ENCODE results near the gene LMX1A. TPM values are rescaled to one million over a fixed set of nuclear protein-coding genes. Genes with fewer than 3 reads are reported as not detected.

The LMX1A gene
- total and polyA plus RNA-seq, 4 donors, result 0.05 to 0.17 TPM; not detected in 2

- TF ChIP-seq, protein P1, sequence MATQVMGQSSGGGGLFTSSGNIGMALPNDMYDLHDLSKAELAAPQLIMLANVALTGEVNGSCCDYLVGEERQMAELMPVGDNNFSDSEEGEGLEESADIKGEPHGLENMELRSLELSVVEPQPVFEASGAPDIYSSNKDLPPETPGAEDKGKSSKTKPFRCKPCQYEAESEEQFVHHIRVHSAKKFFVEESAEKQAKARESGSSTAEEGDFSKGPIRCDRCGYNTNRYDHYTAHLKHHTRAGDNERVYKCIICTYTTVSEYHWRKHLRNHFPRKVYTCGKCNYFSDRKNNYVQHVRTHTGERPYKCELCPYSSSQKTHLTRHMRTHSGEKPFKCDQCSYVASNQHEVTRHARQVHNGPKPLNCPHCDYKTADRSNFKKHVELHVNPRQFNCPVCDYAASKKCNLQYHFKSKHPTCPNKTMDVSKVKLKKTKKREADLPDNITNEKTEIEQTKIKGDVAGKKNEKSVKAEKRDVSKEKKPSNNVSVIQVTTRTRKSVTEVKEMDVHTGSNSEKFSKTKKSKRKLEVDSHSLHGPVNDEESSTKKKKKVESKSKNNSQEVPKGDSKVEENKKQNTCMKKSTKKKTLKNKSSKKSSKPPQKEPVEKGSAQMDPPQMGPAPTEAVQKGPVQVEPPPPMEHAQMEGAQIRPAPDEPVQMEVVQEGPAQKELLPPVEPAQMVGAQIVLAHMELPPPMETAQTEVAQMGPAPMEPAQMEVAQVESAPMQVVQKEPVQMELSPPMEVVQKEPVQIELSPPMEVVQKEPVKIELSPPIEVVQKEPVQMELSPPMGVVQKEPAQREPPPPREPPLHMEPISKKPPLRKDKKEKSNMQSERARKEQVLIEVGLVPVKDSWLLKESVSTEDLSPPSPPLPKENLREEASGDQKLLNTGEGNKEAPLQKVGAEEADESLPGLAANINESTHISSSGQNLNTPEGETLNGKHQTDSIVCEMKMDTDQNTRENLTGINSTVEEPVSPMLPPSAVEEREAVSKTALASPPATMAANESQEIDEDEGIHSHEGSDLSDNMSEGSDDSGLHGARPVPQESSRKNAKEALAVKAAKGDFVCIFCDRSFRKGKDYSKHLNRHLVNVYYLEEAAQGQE (IDR thresholded peaks at IDR 0.05), result no peak
- TF ChIP-seq, protein P2, sequence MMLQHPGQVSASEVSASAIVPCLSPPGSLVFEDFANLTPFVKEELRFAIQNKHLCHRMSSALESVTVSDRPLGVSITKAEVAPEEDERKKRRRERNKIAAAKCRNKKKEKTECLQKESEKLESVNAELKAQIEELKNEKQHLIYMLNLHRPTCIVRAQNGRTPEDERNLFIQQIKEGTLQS (IDR thresholded peaks at IDR 0.05), result no peak
- TF ChIP-seq TAF1 (conservative IDR thresholded peaks at IDR 0.05) (no peak), NR2F2 (IDR thresholded peaks at IDR 0.05) (no peak), HNF4A (conservative IDR thresholded peaks at IDR 0.05) (no peak), JUND (IDR thresholded peaks at IDR 0.05) (no peak), RXRA (IDR thresholded peaks at IDR 0.05) (no peak)
Measured at GRCh38 chr1:165327538-165327937, 29.0 kb downstream of the LMX1A start (continued).

- Histone ChIP-seq H3K9me3 (ENCODE audit: control insufficient read depth in 4 of 4, low read length in 3 of 4) (no peaks in the 10 kb centered on the region), H3K9ac (ENCODE audit: low read depth in 1 of 2, low read length in 2 of 2) (no peak overlapping the region), H3K4me3 (ENCODE audit: low read depth in 1 of 3, low read length in 3 of 3) (no peak overlapping the region), H3K4me1 (ENCODE audit: control insufficient read depth in 4 of 4, insufficient read depth in 4 of 4, low read length in 3 of 4) (no peaks in the 10 kb centered on the region), H3K27me3 (ENCODE audit: control insufficient read depth in 4 of 4, insufficient read depth in 4 of 4, low read length in 3 of 4) (no peaks in the 10 kb centered on the region), H3K36me3 (ENCODE audit: control insufficient read depth in 4 of 4, insufficient read depth in 3 of 4, low read depth in 1 of 4, low read length in 3 of 4) (no peaks in the 10 kb centered on the region), H3K27ac (ENCODE audit: low read depth in 1 of 2, low read length in 2 of 2) (no peak overlapping the region)
- no peak for DNase-seq (ENCODE audit: low spot score)
- TF ChIP-seq, protein P3, sequence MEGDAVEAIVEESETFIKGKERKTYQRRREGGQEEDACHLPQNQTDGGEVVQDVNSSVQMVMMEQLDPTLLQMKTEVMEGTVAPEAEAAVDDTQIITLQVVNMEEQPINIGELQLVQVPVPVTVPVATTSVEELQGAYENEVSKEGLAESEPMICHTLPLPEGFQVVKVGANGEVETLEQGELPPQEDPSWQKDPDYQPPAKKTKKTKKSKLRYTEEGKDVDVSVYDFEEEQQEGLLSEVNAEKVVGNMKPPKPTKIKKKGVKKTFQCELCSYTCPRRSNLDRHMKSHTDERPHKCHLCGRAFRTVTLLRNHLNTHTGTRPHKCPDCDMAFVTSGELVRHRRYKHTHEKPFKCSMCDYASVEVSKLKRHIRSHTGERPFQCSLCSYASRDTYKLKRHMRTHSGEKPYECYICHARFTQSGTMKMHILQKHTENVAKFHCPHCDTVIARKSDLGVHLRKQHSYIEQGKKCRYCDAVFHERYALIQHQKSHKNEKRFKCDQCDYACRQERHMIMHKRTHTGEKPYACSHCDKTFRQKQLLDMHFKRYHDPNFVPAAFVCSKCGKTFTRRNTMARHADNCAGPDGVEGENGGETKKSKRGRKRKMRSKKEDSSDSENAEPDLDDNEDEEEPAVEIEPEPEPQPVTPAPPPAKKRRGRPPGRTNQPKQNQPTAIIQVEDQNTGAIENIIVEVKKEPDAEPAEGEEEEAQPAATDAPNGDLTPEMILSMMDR (IDR thresholded peaks at IDR 0.05; ENCODE audit: low read depth, low read length, missing input control), result no peak
- TF ChIP-seq SP1 (IDR thresholded peaks at IDR 0.05), result no peak
- no peak for TF ChIP-seq FOXA1 (IDR thresholded peaks at IDR 0.05)
- no peak for TF ChIP-seq YY1 (IDR thresholded peaks at IDR 0.05)
- TF ChIP-seq, protein P2 (IDR thresholded peaks at IDR 0.05), result no peak
- WGBS, result 73% methylated on average over 7 of the region's 7 CpGs
Measured at GRCh38 chr1:165325460-165326203, 30.9 kb downstream of the LMX1A start.

DNA sequence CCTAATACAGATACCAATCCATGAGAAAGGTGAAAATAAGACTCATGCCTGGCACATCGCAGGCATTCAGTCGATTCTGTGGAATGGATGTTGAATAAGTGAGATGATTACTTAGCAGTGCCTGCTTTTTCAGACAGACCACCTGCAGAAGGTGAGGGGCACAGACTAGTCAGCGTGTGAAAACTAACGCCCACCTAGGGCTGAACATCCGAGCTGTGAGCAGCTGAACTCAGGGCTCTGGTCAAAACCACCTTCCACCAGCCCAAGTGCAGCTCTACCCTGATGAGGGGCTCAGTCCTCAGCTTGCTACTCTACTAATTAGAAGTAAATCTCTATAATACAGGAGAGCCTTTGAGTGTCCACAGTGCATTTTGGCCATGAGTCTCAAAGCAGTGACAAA is 32.5 kb downstream of the LMX1A start:
- TF ChIP-seq HNF4A (conservative IDR thresholded peaks at IDR 0.05) (no peak), TAF1 (conservative IDR thresholded peaks at IDR 0.05) (no peak), NR2F2 (IDR thresholded peaks at IDR 0.05) (no peak), SP1 (IDR thresholded peaks at IDR 0.05) (no peak), GABPA (IDR thresholded peaks at IDR 0.05 in 1 of 2, conservative IDR thresholded peaks at IDR 0.05 in 1 of 2) (no peak)
- TF ChIP-seq, protein P2 (IDR thresholded peaks at IDR 0.05), result no peak
- Histone ChIP-seq H3K9ac (ENCODE audit: low read depth in 1 of 2, low read length in 2 of 2) (no peak overlapping the region), H3K27ac (ENCODE audit: low read depth in 1 of 2, low read length in 2 of 2) (no peak overlapping the region), H3K36me3 (ENCODE audit: control insufficient read depth in 4 of 4, insufficient read depth in 3 of 4, low read depth in 1 of 4, low read length in 3 of 4) (no peaks in the 10 kb centered on the region), H3K4me3 (ENCODE audit: low read depth in 1 of 3, low read length in 3 of 3) (no peak overlapping the region), H3K27me3 (ENCODE audit: control insufficient read depth in 4 of 4, insufficient read depth in 4 of 4, low read length in 3 of 4) (no peaks in the 10 kb centered on the region), H3K9me3 (ENCODE audit: control insufficient read depth in 4 of 4, low read length in 3 of 4) (no peaks in the 10 kb centered on the region), H3K4me1 (ENCODE audit: control insufficient read depth in 4 of 4, insufficient read depth in 4 of 4, low read length in 3 of 4) (no peaks in the 10 kb centered on the region)
- DNase-seq (ENCODE audit: low spot score), result no peak
- WGBS, result 52% methylated on average over 5 of the region's 5 CpGs

All from liver (tissue), 9 donors.